OCI-M2 (cell line): Measurements from ENCODE around the gene CDH4.

Experiments
- DNase-seq: peaks from one replicate; lab custom pipeline; 2025; ENCODE audit not compliant: unreplicated experiment; lab: John Stamatoyannopoulos, UW

CDH4 gene

DNA sequence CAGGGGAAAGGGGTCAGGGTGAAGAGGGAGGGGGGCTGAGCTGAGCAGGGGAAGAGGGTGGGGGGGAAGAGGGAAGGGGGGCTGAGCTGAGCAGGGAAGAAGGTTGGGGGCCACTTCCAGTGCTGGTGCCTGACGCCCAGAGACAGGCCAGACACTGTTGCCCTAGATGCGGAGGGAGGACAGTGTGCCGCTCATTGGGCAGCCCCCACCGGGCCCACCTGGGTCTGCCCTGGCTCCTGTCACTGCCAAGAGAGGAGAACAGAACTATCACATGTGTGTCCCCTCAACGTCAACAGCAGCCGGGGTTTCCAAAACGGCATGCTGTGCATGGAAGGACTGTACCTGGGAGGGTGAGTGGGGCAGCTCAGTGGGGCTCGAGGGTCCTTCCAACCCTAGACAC is 342.1 kb downstream of the CDH4 start:
- DNase-seq = no peak

DNA sequence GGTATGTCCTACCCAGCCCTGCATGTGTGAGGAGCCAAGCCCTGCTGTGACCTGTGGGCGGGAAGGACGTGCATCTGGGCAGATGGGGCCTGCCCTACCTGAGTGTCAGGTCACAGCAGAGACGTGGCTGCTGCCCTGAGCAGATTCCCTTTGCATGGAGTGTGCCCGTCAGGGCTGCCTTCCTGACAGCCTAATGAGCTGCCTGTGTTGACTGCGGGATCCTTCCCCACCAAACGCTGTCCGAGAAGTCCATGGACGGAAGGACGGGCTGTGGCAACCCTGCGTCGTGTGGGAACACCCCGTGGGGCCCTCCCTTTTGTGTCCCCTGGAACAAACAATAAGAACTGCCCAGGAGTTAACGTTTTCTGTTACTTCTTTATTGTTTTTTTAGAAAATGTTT is 343.2 kb downstream of the CDH4 start:
- DNase-seq = no peak

DNA sequence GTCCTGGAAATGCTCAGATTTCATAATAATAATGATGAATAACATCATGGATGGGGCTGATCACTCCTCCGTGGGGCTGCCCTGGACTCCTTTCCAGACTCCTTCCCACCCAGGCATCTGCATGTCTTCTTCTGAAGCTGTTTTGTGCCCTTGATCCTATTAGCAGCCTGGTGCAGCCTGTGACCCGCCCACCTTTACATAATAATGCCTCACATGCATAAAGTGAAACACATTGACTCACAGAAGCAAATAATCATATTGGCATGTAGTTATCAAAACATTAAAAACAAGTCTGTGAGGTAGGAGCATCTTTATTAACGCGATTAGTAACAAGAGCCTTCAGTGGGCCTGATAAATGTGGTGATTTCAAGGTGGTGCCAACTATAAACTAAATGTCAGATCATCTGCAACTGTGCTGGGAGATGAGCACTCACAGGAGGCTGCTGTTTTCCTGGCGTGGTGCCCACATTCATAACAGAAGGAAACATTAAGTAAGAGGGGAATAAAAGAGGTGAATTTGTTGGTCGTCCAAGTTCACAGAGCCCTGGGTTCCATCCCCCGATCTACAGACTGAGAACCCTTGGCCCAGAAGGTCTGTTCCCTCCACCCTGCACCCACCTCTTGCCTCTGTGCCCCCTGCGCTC is 344.7 kb downstream of the CDH4 start:
- DNase-seq = no peak

DNA sequence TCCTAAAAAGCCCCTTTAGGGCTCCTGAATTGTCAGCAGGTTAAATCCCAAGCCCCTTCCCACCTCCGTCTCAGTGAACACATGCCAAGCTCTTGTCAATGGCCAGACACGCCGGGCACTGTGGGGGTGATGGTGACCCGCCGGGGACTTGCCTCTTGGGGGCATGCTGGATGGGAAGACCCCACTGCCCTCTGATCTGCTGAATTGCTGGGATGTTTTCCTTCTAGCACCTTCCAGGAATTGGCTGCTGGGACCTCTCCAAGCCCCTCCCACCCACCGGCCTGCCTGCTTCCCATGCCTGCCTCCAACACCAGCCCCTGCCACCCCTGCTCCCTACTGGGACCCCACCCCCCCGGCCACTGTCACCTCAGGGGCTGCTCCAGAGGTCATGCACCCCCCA is 345.9 kb downstream of the CDH4 start:
- no peak for DNase-seq

DNA sequence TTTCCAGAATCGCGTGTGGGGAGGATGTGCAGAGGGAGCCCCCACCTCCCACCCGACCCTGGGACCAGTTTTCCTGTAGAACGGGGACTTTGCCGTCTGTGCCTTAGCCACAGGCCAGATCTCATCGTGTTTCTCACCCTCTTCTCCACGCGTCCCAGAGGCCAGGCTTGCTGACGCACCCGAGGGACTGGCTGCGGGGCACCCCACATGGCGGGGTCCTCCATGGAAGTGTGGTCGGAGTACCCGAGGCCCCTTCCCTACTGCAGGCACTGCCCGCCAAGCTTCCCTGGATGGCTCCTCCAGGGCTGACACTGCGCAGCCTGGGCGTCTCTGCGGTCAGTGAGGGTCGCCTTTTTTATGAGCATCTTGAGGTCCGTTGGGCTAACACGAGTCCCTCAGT is 346.5 kb downstream of the CDH4 start:
- no peak for DNase-seq

DNA sequence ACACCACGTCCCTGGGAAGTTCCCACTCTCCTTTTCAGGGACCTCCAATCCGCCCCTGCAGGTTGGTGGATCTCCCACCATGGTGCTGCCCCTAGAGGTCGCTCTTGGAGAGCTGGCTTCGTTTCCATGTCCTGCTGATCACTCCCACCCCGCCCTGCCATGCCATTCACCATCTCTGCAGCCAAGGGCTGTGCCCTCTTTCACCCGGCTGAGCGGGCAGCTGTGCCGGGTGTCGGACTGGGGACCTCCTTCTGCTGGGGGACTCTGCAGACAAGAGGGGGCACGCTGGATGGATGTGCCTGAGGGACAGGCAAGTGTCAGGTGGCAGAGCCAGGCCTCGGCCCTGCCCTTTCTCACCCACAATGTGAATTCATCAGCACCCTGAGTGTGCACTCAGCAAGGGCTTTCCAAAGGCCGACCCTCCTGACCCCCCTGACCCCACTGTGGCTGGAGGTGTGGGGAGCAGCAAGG is 347.0 kb downstream of the CDH4 start:
- DNase-seq = no peak

DNA sequence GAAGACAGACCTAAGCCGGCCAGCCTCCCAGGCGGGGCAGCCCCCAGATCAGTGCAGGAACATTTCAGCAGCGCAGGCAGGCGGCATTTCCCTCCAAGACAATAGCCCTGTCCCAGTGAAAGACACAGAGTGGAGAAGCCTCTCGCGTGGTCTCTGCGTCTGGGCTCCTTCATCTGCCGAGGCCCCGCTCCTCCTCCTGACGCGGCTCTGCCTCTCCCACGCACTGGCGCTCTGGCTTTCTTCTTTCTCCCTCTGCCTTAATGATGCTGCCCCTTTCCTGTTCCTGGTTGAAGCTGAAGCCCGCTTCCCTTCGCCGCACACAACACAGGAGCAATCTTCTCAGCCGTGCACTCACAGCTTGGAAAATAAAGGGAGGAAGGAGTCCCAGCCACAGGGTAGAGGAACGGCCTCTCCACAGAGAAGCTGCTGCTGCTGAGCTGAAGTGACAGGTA is 347.5 kb downstream of the CDH4 start:
- no peak for DNase-seq

DNA sequence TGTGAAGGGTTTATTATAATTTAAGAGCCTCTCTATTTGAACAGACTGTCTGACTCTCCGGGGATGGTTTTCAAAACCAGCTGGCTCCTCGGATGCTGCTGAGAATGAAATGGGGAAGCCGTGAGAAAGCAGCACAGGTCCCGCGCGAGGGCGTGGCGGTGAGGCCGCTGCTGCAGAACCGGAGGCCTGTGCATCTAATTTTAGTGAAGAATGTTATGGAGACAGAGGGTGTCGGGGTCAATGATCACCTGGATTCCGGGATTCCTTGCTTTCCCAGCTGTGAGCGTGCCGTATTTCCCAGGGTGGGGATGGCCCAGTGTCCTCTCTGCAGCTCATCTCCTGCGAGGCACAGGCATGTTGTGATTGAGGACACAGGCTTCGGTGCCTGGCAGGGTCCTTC is 348.0 kb downstream of the CDH4 start:
- DNase-seq = no peak

DNA sequence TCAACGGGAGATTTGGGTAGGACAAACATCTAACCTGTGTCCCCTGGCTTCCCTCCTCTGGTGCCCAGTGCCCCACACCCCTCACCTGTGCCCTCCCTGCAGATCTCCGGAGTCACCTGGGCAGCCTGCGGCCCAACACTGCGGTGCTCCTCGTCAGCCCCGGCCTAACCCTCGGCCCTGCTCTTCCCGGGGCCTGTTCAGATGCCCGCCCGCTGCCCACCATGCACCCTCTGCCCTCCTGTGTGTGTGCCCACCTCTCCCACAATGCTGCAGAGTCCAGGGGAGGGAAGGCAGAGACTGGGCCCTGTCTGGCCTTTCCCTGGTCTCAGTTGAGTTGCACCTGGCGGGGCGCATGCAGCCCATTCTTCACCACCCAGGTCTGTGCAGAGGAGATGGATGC is 349.3 kb downstream of the CDH4 start:
- no peak for DNase-seq

DNA sequence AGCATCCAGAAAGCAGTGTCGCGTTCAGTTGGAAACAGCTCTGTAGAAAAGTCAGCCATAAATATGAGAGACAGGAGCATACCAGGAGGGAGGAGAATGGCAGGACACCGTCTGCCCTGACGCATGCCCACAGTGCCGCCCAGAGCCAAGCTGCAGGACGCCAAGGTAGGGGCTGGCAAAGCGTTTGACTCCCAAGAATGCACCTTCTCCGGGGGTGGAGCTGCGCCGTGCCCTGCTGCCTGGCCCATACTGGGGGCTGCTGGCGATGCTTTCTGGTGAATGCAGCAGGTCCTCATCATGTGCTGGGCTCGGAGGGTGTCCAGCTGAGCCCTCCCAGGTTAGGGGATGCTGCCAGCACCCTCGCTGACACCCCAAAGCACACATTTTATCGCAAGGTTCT is 349.8 kb downstream of the CDH4 start:
- no peak for DNase-seq

DNA sequence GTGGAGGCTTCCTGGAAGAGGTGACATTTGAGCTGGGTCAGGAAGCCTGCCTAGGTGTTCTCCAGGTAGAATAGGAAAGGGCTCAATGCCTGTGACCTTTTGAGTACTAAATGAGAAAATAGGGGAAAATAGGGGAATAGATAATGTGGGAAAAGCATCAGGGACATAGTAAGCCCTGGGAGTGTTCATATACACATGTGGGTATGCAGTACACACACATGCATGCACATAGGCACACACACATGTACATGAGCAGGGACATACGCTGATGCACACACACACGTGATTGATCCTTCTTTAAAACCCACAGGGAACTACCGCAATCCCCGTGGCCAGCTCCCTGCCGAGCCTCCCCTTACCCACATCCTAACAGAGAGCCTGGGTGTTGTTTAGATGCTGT is 351.7 kb downstream of the CDH4 start:
- DNase-seq = no peak

DNA sequence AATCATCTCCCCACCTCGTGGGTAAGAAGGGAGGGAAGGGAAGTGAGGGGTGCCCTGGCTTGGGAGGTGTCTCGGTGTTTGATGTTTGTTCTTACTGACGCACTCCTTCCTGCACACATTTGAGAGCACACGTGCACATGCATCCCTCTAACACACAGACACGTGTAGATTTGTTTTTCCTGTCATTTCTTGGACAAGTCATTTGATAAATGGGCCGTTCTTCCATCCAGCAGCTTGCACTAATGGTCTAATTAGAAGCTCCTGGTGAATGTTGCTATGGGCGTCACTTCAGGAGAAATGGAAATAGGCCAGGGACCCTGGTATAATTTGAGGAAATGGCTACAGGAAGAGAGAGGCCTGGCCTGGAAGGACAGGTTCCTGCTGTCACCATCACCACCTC is 352.5 kb downstream of the CDH4 start:
- no peak for DNase-seq

DNA sequence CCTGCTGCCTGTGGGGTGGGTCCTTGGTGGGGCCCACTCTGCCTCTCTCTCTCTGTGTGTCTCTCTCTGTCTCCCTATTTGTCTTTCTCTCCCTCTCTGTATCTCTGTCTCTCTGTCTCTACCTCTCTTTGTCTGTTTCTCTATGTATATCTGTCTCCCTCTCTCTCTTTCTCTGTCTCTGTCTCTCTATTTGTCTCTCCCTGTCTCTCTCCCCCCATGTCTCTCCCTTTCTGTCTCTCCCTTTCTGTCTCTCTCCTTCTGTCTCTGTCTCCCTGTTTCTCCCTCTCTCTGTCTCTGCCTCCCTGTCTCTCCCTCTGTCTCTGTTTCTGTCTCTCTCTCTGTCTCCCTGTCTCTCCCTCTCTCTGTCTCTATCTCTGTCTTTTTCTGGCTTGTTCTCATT is 353.2 kb downstream of the CDH4 start:
- no peak for DNase-seq

DNA sequence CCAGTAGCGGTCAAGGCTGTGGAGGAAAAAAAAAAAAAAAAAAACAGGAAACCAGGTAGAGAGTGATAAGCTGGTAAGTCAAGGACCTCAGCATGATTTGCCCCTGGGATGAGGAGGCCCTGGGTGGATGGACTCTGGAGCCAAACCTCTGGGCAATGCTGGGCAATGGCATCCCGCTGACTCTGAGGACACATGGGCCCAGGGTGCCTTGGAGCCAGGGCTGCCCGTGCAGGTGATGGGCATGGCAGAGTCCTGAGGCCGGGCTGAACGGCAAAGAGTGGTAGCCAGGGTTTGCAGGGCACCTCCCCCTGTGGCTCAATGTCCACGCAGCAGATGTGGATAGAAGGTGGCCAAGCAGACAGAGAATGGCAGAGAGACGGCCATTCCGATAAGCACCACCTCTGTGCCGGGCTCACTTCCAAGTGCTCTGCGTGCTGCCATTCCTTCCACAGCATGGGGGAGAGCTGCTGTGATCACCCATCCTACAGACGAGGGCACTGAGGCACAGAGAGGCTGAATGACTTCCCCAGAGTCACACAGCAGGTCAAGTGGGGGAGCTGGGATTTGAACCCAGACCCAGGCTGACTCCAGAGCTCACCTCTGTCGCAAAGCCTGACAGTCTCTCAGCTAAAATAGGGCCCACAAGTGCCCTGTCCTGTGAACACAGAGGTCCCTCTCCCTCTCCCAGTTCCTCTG is 353.9 kb downstream of the CDH4 start:
- no peak for DNase-seq

DNA sequence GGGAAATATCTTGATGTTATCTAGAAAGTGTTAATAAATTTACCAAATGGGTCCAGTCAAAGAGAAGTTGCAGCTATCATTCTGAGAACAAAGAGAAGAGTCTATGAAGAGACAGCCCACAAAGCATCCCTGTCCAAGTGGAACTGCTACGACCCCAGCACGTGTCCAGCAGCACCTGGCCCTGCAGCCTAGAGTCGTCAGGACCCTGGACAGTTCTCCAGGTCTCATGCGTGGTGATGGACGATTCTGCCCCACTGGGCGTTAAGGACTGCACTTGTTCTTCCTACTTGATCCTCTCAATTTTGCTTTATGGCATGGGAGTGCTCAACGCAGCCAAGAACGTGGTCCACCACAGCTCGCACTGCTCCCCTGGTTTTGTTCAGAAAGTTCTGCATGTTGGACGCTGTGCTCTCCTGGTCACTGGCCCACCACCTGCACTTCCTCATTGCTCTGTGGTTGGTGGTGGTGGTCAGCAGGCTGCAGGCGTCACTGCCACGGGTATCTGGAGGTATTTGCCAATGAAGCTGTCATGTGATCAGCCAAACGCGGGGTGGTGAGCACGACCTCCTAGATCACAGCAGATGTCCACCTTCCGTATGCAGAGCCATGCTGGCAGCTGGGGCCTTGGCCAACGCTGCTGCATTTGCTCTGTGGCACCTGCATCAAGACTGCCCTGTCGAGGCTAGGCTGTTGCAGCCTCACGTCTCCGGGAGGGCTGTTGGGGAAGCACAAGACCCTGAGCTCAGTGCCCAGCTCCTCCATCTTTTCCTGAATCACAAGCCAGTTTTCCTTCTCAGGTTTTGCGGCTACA is 356.4 kb downstream of the CDH4 start:
- DNase-seq = no peak

DNA sequence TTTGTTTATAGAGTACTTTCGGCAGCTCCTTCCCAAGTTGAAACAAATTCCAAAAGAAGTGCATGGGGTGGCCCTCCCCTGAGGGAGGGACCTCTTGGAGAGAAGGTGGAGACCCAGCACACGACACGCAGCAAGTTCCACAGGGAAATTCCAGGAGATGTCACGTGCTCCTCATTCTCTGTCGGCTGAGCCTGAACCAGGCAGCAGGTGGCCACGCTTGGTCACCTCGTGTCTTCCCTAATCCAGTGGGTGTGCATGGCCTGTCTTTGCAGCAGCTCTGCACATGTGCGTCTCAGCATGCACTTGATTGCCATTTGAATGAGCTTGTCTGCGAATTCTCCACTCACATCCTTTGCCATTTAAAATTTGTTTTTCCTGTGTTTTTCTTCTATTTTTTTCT is 357.4 kb downstream of the CDH4 start:
- no peak for DNase-seq

DNA sequence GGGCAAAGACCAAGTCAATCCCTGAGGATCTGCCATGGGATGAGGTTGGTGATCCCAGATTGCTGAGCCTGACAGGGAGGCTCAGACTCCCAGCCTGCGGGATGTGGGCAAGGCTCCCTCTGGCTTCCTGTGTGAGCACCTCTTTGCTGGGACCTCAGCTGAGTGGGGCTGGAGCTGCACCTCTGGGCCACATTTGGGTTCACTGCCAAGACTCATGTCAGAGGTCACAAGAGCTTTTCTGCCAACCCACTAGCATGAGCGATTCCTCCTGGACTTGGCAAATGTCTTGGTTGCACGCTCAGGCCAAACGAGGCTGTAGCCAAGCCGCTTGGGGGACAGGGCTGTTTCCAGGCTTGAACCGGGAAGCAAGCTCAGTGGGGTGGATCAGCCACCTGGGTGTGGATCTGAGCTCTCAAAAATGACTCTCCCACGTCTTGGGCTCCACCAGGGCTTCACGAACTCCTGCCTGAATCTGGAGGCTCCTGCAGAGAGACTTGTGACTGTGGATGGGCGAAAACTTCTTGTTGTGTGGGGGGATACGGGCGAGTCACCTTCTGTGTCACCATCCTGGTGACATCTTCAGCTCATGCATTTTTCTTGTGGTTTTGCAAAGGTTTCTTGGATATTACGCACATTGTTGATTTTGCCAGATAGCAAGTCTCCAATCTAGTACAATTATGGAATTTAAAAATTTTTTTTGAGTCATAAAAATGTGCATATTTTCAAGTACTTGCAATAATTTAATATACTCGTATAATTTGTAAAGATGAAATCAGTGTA is 359.5 kb downstream of the CDH4 start:
- no peak for DNase-seq

DNA sequence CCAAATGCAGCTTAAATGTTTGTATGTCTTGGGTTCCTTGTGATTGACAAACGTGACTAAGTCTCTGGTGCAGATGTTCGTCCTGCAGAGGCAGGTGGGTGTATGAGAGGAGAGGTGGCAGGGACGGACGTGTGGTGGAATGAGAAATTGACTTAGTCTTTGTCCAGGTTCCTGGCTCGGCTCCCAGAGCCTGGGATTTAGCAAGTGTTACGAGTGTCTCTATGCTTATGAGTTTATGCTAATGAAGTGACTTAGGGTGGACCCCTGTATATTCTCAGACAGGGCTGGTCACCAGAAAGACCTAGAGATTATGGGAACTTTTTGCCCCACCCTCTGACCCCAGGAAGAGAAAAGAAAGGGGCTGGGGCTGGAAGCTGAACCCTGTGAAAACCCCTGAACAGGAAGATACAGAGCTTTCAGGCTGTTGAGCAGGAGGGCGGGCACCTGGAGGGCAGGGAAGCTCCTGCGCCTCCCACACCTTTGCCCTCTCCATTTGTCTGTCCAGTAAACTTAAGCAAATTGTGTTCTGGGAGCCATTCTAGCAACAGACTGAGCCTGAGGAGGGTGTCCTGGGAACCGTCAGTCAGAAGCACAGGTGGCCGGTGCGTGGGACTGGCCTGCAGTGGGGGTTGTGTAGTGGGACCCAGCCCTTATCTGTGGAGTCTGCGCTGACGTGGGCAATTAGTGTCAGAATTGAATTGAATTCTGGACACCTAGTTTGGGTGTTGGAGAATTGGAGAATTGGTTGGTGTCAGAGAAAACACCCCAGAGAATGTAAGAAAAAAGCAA is 362.1 kb downstream of the CDH4 start:
- DNase-seq = no peak

DNA sequence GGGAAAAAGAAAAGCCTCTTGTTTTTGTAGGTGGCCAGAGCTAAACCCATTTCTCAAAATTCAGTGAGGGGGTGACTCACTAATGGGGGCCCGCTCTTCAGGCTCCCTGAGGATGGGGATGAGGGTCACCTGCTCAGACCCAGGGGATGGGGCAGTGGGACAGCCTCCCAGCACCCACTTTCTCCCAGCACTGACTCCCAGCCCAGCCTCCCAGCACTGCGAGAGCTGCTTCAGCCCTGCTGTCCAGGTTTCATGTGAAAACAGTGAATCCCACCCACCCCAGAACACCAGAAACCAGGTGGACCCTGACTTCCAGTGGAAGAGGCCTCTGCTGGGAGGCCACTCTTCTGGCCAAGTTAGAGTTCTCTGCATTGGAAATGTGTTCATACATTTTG is 362.6 kb downstream of the CDH4 start:
- DNase-seq = no peak

DNA sequence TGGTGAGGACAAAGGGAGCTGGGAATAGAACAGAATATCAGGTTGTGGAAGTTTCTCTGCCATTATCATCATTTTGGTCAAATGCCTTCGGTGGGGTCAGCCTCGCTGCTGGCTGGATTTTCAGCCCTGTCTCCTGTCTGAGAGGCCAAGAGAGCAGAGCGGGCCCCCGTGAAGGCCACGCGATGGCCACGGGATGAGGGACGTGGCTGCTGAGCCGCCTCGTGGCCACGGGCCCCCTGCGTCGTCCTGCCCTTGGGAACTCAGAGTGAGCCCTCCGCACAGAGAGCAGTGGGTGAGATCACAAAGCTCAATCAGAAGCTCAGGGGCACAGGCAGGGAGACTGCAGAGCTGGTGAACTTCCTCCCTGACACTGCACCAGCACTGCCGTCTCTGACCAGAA is 363.7 kb downstream of the CDH4 start:
- DNase-seq = no peak

DNA sequence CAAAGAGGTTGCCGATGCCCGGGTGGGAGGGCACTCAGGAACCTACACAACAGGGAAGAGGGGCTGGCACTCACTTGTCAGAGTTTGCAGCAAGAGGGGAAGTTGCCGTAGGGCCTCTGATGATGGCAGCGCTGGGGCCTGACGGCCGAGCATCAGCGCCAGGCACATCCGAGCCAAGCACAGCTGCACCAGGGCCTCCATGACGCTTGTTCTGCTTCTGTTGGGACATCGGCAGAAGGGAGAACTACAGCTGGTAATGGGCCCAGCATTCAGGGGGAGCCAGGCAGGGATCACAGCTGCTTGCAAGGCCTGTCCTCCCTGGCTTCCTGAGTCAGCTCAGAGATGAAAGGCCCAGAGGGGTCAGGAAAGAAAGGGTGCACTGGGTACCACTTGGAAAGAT is 367.7 kb downstream of the CDH4 start:
- no peak for DNase-seq
